Measurements from ENCODE around the gene TCF3. TPM values are rescaled to one million over a fixed set of nuclear protein-coding genes. Genes with fewer than 3 reads are reported as not detected.

The TCF3 gene
- total RNA-seq, 1 experiment from 2014 or later = 208 TPM

DNA sequence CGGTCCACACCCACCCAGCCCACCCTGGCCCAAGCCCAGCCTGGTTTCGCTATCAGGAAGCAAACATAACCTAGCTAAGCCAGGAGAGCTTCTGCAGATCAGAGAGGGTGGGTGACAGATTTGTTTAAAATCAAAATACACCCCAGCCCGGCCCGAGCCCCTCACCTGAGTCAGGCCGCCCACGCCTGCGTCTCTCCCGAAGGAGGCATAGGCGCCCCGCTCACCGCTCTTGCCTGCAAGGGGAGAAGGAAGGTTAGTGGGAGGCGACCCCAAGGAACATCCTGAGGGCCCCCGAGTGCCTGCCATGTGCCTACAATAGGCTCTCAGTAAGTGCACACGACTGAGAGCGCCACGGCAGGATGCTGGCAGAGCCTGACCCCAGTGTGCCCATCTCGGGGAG is 25.2 kb downstream of the TCF3 start:
- H3K9me2 ChIP-seq (ENCODE audit: insufficient read depth) = no peaks in the 10 kb centered on the region
- ChIA-PET POLR2A (no interaction called here), CTCF (interaction anchor here (0.6 kb wide), 1 partner anchor 137 kb away, joined by 3 read pairs; no protein-coding TSS in a partner anchor), RAD21 (ENCODE audit: low non-redundant PET in 1 of 2, low total read pairs in 2 of 2, uncharacterized antibody in 2 of 2, unreplicated experiment in 2 of 2) (no interaction called here)
- TF ChIP-seq CEBPB (IDR thresholded peaks at IDR 0.05; ENCODE audit: low read depth) = no peak
- no peak for TF ChIP-seq EGR1 (IDR thresholded peaks at IDR 0.05; ENCODE audit: low read depth)
- TF ChIP-seq SIN3A (IDR thresholded peaks at IDR 0.05; ENCODE audit: low read depth) = no peak
- no peak for TF ChIP-seq ZFX (IDR thresholded peaks at IDR 0.05)
- no peak for TF ChIP-seq POLR2A (IDR thresholded peaks at IDR 0.05; ENCODE audit: borderline replicate concordance, extremely low read depth, insufficient read depth, insufficient read length)
- TF ChIP-seq, protein P1, sequence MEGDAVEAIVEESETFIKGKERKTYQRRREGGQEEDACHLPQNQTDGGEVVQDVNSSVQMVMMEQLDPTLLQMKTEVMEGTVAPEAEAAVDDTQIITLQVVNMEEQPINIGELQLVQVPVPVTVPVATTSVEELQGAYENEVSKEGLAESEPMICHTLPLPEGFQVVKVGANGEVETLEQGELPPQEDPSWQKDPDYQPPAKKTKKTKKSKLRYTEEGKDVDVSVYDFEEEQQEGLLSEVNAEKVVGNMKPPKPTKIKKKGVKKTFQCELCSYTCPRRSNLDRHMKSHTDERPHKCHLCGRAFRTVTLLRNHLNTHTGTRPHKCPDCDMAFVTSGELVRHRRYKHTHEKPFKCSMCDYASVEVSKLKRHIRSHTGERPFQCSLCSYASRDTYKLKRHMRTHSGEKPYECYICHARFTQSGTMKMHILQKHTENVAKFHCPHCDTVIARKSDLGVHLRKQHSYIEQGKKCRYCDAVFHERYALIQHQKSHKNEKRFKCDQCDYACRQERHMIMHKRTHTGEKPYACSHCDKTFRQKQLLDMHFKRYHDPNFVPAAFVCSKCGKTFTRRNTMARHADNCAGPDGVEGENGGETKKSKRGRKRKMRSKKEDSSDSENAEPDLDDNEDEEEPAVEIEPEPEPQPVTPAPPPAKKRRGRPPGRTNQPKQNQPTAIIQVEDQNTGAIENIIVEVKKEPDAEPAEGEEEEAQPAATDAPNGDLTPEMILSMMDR (IDR thresholded peaks at IDR 0.05 in 2 of 3, conservative IDR thresholded peaks at IDR 0.05 in 1 of 3; ENCODE audit: borderline replicate concordance in 1 of 3, insufficient read depth in 1 of 3, low read depth in 2 of 3, low read length in 2 of 3) = no peak
- TF ChIP-seq REST (IDR thresholded peaks at IDR 0.05; ENCODE audit: low read depth) = no peak
- no peak for TF ChIP-seq YY1 (IDR thresholded peaks at IDR 0.05; ENCODE audit: extremely low read depth, insufficient replicate concordance, low read depth, low read length)
- H3K4me1 ChIP-seq (ENCODE audit: control insufficient read depth in 1 of 2, insufficient read depth in 2 of 2, low read length in 2 of 2) = no peaks in the 10 kb centered on the region
- no TSS peak for BruUV-seq (replicated peaks)
- ATAC-seq (no peak), DNase-seq (ENCODE audit: low read depth, low spot score) (no peak)
- peaks cover 7% of the 10 kb centered on the region; the same call in 1 of the 2 replicates for H3K79me2 ChIP-seq (ENCODE audit: insufficient read depth, low read length)
- H4K20me1 ChIP-seq (ENCODE audit: insufficient read depth) = no peaks in the 10 kb centered on the region
- no peaks in the 10 kb centered on the region for H3K27me3 ChIP-seq (ENCODE audit: insufficient read depth, low read length)
- H3K9me3 ChIP-seq (ENCODE audit: control insufficient read depth in 1 of 2, insufficient read depth in 1 of 2, low read depth in 1 of 2, low read length in 2 of 2) = no peaks in the 10 kb centered on the region
- intact Hi-C loops (cut with micrococcal nuclease) = no loop called here
- no peak overlapping the region for H3K4me2 ChIP-seq (ENCODE audit: low read length)
- no peak overlapping the region for H2AFZ ChIP-seq (ENCODE audit: low read depth, low read length, poor library complexity, severe bottlenecking)
- no peak overlapping the region for H3K9ac ChIP-seq (ENCODE audit: low read length)
- peaks cover 8 to 24% of the 10 kb centered on the region in 2 experiments; a peak in 2 of 4 replicates for H3K36me3 ChIP-seq (ENCODE audit: control insufficient read depth in 1 of 2, insufficient read depth in 2 of 2, low read length in 2 of 2)
- no peak overlapping the region for H3K4me3 ChIP-seq (replicated peaks in 1 of 2; ENCODE audit: low read depth in 1 of 2, low read length in 2 of 2)
- no peak overlapping the region; the same call in 1 of the 2 replicates for H3K27ac ChIP-seq (ENCODE audit: low read depth, low read length)

Measured in HCT116 (cell line).